ENCODE measurements around the gene AGBL4.

The AGBL4 gene

GRCh38 chr1:49694251-49694827 lies 329.4 kb downstream of the AGBL4 start:
- no peak for DNase-seq (ENCODE audit: low read depth)

- no peak for DNase-seq (ENCODE audit: low read depth)
Observed at GRCh38 chr1:49686107-49686506, 337.6 kb downstream of the AGBL4 start.

- DNase-seq (ENCODE audit: low read depth) = no peak
Observed at GRCh38 chr1:49677706-49678105, 346.0 kb downstream of the AGBL4 start.

DNA sequence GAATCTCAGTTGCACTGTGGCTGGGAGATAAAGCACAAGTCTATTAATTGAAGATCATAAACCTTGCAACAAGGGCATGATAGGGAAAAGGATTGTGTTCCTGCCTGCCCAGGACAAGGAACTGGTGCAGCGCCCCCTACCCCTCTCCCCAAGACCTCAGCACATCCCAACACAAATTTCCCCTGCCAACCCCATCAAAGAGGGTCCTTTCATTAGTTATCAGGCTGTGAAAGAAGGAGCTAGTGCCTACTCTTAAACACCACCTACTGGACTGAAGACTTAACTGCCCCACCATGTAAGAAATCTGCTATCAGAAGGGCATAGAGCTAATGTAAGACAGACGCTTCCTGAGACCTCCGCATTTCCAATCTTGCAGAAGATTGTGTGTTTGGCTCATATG lies 372.6 kb downstream of the AGBL4 start:
- no peak for DNase-seq (ENCODE audit: low read depth)

DNA sequence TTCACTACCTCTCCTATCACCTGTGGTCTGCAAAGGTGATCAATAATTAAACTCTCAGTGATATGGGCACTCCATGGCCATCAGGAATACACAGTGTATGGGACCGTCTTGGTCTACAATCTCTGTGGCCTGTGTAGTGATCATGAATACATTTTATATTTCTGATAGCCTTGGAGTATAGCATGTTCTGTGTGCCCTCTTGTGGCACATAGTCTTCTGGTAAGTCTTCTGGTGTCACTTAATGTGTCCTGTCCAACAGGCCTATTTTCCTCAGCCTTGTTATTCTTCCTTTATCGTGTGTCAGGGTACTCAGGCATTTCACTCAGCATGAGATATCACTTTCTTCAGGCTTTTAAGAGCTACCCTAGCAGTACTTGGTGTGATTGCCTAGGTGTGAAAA lies 393.6 kb downstream of the AGBL4 start:
- no peak for DNase-seq (ENCODE audit: low read depth)

- no peak for DNase-seq (ENCODE audit: low read depth)
Observed at GRCh38 chr1:49627781-49628180, 396.0 kb downstream of the AGBL4 start.

DNA sequence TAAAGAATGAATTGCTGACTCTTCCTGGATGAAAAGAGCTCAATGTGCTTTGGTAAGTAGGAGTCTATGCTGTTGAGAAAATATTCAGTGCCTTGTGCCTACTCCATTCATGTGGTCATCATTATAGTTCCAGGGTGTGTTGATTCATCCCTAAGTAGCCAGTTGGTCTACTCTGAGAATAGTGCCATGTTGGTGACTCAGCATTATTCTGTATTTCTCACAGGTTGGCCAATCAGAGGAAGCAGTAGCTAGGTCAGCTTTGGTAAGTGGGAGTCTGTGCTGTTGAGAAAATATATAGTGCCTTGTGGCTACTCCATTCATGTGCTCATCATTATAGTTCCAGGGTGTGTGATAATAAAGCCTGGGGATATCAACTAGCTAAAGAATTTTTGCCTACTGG lies 397.3 kb downstream of the AGBL4 start:
- no peak for DNase-seq (ENCODE audit: low read depth)

DNA sequence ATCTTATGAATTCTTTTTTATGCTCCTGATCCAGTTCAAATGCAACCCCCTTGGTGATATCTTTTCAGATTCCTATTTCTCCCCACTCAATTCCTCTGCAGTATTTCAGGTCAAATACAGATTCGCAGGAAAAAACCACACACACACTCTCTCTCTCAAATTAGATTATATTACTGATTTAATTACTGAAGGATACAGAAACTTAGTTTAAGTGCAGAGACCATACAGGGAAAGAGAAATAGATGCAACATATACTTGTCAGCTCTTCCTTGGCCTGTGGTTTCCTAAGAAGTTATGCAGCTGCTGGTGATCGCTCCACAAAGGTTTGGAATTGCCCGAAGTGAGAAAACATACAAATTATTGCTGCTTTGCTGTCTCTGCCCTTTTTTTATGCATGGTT lies 400.9 kb downstream of the AGBL4 start:
- no peak for DNase-seq (ENCODE audit: low read depth)

GRCh38 chr1:49606082-49606481 lies 417.7 kb downstream of the AGBL4 start:
- no peak for DNase-seq (ENCODE audit: low read depth)

GRCh38 chr1:49597436-49597835 lies 426.3 kb downstream of the AGBL4 start:
- no peak for DNase-seq (ENCODE audit: low read depth)

DNA sequence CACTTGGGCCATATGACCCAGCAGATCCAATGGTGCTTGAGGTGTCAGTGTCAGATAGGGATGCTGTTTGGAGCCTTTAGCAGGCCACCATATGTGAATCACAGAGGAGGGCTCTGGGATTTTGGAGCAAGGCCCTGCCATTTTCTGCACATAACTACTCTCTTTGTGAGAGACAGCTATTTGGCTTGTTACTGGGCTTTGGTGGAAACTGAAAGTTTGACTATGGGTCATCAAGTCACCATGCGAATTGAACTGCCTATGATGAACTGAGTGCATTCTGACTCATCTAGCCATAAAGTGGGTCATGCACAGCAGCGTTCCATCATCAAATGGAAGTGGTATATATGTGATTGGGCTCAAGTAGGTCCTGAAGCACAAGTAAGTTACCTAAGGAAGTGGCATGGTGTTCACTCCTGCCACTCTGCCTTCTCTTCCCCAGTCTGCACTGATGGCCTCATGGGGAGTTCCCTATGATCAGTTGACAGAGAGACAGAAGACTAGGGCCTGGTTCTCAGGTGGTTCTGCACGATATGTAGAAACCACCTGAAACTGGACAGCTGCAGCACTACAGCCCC lies 447.3 kb downstream of the AGBL4 start:
- no peak for DNase-seq (ENCODE audit: low read depth)

GRCh38 chr1:49556676-49557234 lies 467.0 kb downstream of the AGBL4 start:
- DNase-seq (ENCODE audit: low read depth) = no peak

DNA sequence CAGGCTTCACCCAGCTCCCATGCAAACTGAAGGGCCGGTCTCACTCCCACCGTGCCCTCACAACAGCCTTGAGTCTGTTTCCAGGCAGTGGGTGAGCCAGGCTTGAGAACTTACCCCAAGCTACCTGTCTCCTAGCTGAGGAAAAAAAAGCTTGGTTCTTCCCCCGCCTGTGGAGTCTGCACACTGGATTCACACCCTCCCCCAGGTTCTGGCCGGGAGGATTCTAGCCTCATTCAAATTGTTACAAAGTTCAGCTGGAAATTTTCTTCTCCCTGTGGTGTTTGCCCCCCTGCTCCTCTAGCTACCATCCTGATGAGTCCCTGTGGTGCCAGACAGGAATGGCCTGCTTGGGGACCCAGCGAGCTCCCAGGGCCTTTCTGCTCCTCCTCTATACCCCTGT lies 471.7 kb downstream of the AGBL4 start:
- DNase-seq (ENCODE audit: low read depth) = no peak

- DNase-seq (ENCODE audit: low read depth) = no peak
Observed at GRCh38 chr1:49544615-49545014, 479.1 kb downstream of the AGBL4 start.

- no peak for DNase-seq (ENCODE audit: low read depth)
Observed at GRCh38 chr1:49541096-49541752, 482.5 kb downstream of the AGBL4 start.

DNA sequence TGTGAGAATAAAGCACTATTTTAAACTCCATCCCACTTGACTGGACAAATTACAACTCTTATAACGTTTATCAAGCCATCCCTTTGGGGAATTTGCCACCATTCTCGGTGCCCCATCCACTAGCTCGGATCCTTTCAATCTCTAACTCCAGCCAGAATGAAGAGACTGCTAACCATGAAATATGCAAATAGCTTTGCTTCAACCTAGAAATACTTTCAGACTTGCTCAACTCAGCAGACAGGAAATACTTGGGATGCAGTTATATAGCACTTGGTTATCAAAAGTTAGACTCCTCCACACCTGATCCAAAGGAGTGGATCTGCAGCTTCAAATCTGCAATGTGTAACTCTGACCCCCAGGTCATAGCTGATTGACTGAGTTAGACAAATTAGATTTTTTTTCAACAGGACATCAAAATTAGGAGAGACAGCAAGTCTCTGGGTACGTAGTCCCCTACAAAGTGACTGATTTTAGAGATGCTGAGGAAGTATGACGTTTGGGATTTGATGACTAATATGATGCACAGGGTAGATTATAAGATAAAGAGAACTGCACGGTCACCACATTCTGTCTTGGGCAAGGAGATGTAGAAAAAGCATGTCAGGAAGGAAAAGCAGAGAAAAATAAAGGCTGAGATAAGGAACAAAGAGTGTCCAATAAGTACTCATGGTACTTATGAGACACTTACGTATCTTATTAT lies 496.0 kb downstream of the AGBL4 start:
- DNase-seq (ENCODE audit: low read depth) = no peak

- DNase-seq (ENCODE audit: low read depth) = no peak
Observed at GRCh38 chr1:49526672-49527071, 497.1 kb downstream of the AGBL4 start.

- no peak for DNase-seq (ENCODE audit: low read depth)
Observed at GRCh38 chr1:49523764-49524163, 500.0 kb downstream of the AGBL4 start.

GRCh38 chr1:49466961-49467360 lies 556.8 kb downstream of the AGBL4 start:
- no peak for DNase-seq (ENCODE audit: low read depth)

- no peak for DNase-seq (ENCODE audit: low read depth)
Observed at GRCh38 chr1:49465486-49466185, 558.1 kb downstream of the AGBL4 start.

DNA sequence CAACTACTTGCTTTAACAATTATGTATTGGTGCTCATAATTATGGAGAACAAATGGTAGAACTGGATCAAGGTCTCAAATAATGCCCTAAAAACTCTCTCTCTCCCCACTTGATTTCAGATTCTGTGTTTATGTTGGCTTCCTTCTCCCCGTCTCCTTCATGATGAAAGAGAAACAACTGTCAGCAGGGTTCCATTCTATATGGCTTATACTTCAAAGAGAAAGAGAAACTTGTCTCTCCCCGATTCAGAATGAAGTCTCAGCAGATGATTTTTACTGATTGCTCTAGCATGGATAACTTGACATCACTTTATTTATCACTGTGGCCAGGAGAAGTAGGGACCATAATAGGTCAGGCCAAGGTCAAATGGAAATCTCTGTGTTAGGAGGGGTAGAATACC lies 575.6 kb downstream of the AGBL4 start:
- no peak for DNase-seq (ENCODE audit: low read depth)

DNA sequence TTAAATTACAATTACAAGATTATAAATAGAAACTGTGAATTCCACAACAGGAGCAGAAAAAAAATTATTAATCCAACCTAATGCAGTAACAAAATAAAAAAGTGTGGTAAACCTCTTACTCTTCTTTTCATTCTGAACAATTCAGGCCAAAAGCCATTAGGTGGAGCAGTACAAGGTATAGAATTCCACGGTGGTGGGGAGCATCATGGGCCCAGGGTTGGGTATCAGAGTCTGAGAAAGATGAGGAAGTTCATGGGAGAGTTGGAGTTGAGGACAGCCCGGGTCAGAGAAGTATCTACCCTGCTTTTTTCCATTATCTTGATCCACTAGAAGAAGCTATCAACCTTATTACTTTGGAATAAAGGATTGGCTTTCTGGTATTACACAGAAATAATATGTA lies 586.9 kb downstream of the AGBL4 start:
- no peak for DNase-seq (ENCODE audit: low read depth)
